SU-DHL-6 (cell line): ENCODE results near the gene LRRFIP2.

Experiments used
- H2AFZ ChIP-seq: fragments of 200-600 bp; sonication (generic); 2 replicates; pipeline ENCODE4 v1.6.1; 2014; ENCODE audit warnings: low read depth, mild to moderate bottlenecking, moderate library complexity, mixed read lengths, antibody characterized with exemption, low read length; ENCODE audit not compliant: severe bottlenecking
- H3F3A ChIP-seq: fragments of 200-600 bp; shearing (Covaris generic); 2 replicates; pipeline ENCODE4 v1.6.0; 2016; ENCODE audit warnings: antibody characterized with exemption, mild to moderate bottlenecking; ENCODE audit not compliant: insufficient read depth
- H3K27ac ChIP-seq: fragments of 200-600 bp; sonication (generic); 2 replicates; pipeline ENCODE4 v1.5.1; 2016; ENCODE audit warnings: low read depth, mild to moderate bottlenecking, low read length, moderate library complexity, mixed read lengths
- H3K27me3 ChIP-seq: fragments of 200-600 bp; sonication (generic), shearing (Covaris generic); 2 replicates; pipeline ENCODE4 v1.6.0; 2014; ENCODE audit warnings: mild to moderate bottlenecking, low read length
- H3K36me3 ChIP-seq: fragments of 200-600 bp; sonication (generic); 2 replicates; pipeline ENCODE4 v1.6.1; 2014; ENCODE audit warnings: mild to moderate bottlenecking, low read length, mixed read lengths
- H3K4me2 ChIP-seq: fragments of 300-600, 200-600 bp; shearing (Covaris generic), sonication (generic); 2 replicates; pipeline ENCODE4 v1.6.0; 2014; ENCODE audit warnings: low read length, low read depth, mild to moderate bottlenecking; ENCODE audit not compliant: poor library complexity, severe bottlenecking
- H3K4me3 ChIP-seq: fragments of 200-600 bp; sonication (generic); 2 replicates; pipeline ENCODE4 v1.5.1; 2014; ENCODE audit warnings: antibody characterized with exemption, low read length, mild to moderate bottlenecking, mixed read lengths; ENCODE audit not compliant: insufficient read depth, poor library complexity, severe bottlenecking
- H3K79me2 ChIP-seq: fragments of 200-600 bp; sonication (generic); 2 replicates; pipeline ENCODE4 v1.6.1; 2014; ENCODE audit warnings: mild to moderate bottlenecking, low read length, moderate library complexity; ENCODE audit not compliant: insufficient read depth
- H3K9ac ChIP-seq: fragments of 200-600 bp; sonication (generic); 2 replicates; pipeline ENCODE4 v1.7.0; 2014; ENCODE audit warnings: mild to moderate bottlenecking, low read length
- H3K9me2 ChIP-seq: fragments of 200-600 bp; sonication (generic); replicated peaks from 2 replicates; pipeline ENCODE4 v1.6.1; 2014; ENCODE audit warnings: low read length; ENCODE audit not compliant: insufficient read depth
- H3K9me3 ChIP-seq: fragments of 200-600 bp; sonication (generic); 2 replicates; pipeline ENCODE4 v1.6.1; 2014; ENCODE audit warnings: low read length, mixed read lengths; ENCODE audit not compliant: insufficient read depth
- H4K20me1 ChIP-seq: fragments of 200-600 bp; sonication (generic); 2 replicates; pipeline ENCODE4 v1.6.1; 2014; ENCODE audit warnings: low read depth, mild to moderate bottlenecking, antibody characterized with exemption, low read length, moderate library complexity, mixed read lengths
- EZH2phosphoT487 ChIP-seq: fragments of 200-600 bp; sonication (generic), shearing (Covaris generic); conservative IDR thresholded peaks from 2 replicates; pipeline ENCODE4 v1.6.1; 2018; ENCODE audit warnings: mild to moderate bottlenecking, antibody characterized with exemption, low read length, moderate library complexity, mixed read lengths
- TF ChIP-seq, protein P1 (sequence below): fragments of 200-600 bp; sonication (generic); IDR thresholded peaks from one replicate; pipeline ENCODE4 v1.5.1; 2017; ENCODE audit warnings: antibody characterized with exemption, mild to moderate bottlenecking, low read length, moderate library complexity; ENCODE audit not compliant: insufficient read depth, poor library complexity, severe bottlenecking

LRRFIP2 gene

DNA sequence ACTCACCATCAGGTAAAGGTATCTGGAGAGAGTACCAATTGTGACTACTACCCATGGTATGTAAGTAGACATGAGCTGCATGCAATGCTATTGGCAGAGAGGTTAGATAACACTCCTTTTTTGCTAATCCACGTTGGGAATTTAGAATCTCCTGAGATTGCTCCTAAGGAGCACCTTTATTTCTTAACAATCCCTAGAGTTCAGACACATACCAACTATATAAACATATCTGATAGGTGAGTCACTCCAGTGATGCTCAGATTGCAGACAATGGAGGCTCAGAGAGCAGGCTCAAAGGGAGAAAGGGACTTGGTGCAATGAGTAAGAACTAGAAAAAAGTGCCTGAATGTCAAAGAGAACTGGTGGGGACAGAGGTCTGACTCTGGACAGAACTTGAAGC, 47.0 kb upstream of the LRRFIP2 start:
- no peak overlapping the region for H2AFZ ChIP-seq
- H4K20me1 ChIP-seq: no peaks in the 10 kb centered on the region
- no peaks in the 10 kb centered on the region for H3K79me2 ChIP-seq
- no peaks in the 10 kb centered on the region for H3F3A ChIP-seq
- TF ChIP-seq, protein P1, sequence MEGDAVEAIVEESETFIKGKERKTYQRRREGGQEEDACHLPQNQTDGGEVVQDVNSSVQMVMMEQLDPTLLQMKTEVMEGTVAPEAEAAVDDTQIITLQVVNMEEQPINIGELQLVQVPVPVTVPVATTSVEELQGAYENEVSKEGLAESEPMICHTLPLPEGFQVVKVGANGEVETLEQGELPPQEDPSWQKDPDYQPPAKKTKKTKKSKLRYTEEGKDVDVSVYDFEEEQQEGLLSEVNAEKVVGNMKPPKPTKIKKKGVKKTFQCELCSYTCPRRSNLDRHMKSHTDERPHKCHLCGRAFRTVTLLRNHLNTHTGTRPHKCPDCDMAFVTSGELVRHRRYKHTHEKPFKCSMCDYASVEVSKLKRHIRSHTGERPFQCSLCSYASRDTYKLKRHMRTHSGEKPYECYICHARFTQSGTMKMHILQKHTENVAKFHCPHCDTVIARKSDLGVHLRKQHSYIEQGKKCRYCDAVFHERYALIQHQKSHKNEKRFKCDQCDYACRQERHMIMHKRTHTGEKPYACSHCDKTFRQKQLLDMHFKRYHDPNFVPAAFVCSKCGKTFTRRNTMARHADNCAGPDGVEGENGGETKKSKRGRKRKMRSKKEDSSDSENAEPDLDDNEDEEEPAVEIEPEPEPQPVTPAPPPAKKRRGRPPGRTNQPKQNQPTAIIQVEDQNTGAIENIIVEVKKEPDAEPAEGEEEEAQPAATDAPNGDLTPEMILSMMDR: no peak
- TF ChIP-seq EZH2phosphoT487: no peak
- H3K9me3 ChIP-seq: peaks cover 5% of the 10 kb centered on the region; the same call in 1 of the 2 replicates
- no peak overlapping the region for H3K27ac ChIP-seq
- H3K36me3 ChIP-seq: no peaks in the 10 kb centered on the region
- no peak overlapping the region for H3K4me3 ChIP-seq
- no peak overlapping the region for H3K4me2 ChIP-seq
- H3K27me3 ChIP-seq: no peaks in the 10 kb centered on the region
- no peaks in the 10 kb centered on the region for H3K9me2 ChIP-seq
- no peak overlapping the region for H3K9ac ChIP-seq

DNA sequence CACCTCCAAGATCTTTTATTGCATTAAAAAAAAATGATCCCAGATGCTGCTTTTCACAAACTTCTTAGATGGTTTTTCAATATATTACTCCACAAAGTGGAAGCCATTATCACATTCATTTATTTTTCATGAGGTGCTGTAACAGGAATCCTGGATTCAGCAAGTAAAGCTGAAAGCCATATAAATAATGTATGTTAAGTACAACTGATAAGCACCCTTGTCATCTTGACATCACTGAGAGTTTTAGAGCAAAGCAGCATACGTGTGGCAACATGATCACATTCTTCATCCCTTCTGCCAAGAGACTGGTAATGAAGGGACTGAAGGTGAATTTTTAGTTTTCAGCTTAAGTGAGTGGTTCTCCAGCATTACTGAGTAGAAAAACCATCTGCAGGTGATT, 44.9 kb upstream of the LRRFIP2 start:
- Histone ChIP-seq H3K9me2 (no peaks in the 10 kb centered on the region), H3K79me2 (no peaks in the 10 kb centered on the region), H3K9ac (no peak overlapping the region), H3K4me3 (no peak overlapping the region), H3F3A (no peaks in the 10 kb centered on the region), H3K27me3 (no peaks in the 10 kb centered on the region), H4K20me1 (no peaks in the 10 kb centered on the region), H3K9me3 (peaks cover 5% of the 10 kb centered on the region; the same call in 1 of the 2 replicates), H3K36me3 (no peaks in the 10 kb centered on the region), H3K4me2 (no peak overlapping the region), H2AFZ (no peak overlapping the region), H3K27ac (no peak overlapping the region)
- TF ChIP-seq EZH2phosphoT487: no peak
- TF ChIP-seq, protein P1: no peak

DNA sequence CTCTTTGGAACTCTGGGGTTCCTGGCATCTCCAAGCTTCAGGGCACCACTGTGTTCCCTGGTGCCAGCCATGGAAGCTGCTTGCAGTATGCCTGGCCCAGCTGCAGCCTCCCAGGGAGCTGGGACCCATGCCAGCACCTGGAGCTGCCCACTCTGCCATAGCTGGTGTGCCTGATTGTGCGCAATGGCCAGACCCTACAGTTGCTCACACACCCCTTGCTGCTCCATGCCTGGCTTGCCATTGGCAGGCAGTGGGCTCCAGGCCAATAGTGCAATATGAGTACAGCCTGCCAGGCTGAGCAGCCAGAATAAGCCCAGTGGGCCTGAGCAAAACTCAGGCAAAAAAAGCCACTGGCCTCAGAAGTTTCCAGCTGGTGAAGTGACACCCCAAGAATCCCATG, 43.8 kb upstream of the LRRFIP2 start:
- Histone ChIP-seq H2AFZ (no peak overlapping the region), H3K79me2 (no peaks in the 10 kb centered on the region), H3K9ac (no peak overlapping the region), H3K27me3 (no peaks in the 10 kb centered on the region), H3K9me3 (peaks cover 5% of the 10 kb centered on the region; the same call in 1 of the 2 replicates), H3K9me2 (no peaks in the 10 kb centered on the region), H3K36me3 (no peaks in the 10 kb centered on the region), H3K4me3 (no peak overlapping the region), H3F3A (no peaks in the 10 kb centered on the region), H3K4me2 (no peak overlapping the region), H3K27ac (no peak overlapping the region), H4K20me1 (no peaks in the 10 kb centered on the region)
- TF ChIP-seq EZH2phosphoT487: no peak
- TF ChIP-seq, protein P1: no peak
